NCI-H2107 treated with DMSO at 0.1 percent for 48 hours (cell line): ENCODE data around the gene ACP3.

Experiments used
- DNase-seq: peaks from one replicate; lab custom pipeline; 2025; ENCODE audit not compliant: unreplicated experiment; lab: John Stamatoyannopoulos, UW

The ACP3 gene

DNA sequence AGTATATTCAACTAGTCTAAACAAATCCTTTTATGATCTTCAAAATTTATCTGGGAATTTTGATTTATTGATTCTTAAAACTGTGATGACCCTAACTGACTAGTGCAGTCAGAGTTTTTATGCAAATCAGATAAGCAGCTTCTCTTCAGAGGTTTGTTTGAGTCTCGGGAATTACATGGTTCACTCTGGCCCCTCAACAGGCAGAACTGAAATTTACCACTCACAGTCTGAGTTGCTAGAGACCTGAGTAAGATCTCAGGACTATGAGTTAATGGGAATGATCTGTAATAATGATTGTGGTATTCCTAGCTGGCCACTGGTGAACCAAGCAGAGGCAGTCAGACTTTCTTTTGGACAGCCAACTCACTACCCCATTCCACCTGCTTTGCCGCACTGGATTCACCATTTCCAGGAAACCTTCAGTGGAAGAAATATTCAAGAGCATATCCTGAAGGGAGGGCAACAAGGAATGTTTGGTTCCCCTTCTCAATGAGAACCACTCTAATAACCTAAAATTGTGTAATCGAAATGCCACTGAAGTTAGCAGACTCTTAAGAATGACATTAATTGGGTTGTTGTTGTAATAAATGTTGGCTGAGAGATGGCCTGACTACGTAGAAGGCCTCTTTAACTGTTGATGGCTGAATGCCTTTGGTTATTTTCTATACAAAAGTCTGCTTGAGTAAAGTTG is 88.5 kb downstream of the ACP3 start:
- DNase-seq: no peak

DNA sequence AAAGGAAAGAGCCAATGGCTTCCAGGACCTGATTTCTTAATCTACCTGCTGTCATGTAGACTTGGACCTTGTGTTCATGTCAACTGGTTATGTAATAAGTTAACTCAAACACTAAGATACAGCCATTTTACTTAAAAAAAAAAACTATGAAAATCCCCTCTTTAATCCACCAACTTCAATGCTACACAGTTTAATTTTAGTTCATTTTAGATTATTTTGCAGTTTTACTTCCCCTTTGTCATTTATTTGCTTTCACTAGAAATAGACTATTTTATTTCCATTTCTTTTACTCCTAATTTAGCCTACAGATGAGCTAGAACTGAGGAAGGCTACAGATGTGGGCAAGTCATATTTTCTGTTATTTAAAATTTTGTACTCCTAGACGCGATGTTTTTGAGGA is 89.4 kb downstream of the ACP3 start:
- DNase-seq: no peak

DNA sequence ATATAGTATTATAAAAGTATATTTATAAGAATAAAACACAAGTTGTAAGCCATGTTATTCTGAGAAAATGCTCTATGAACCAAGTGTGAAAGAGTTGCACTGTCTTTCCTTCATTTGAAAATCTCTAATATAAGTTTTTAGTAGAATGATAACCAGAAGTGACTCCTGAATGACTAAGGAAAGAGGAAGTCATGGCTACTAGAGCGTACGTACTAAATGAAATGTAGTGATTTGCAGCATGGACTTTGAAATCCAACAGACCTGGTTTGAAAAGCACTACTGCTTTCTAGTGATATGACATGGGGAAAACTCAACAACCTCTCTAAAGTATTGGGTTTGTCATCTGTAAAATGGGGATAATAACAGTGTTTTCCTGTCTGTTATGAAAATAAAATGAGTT is 89.8 kb downstream of the ACP3 start:
- no peak for DNase-seq
